Measurements from ENCODE around the gene SUN5. TPM values are rescaled to one million over a fixed set of nuclear protein-coding genes. Genes with fewer than 3 reads are reported as not detected.

SUN5 gene
- total RNA-seq, 1 experiment from 2014 or later = not detected

GRCh38 chr20:32995802-32996201 is 8.4 kb downstream of the SUN5 start:
- intact Hi-C loops (cut with micrococcal nuclease; ENCODE audit: unreplicated experiment) (no loop called here), in situ Hi-C loops (cut with HindIII; ENCODE audit: low pct_unique_long_range_greater_than_20kb, low sequenced_read_pairs) (no loop called here)
- TF ChIP-seq CTCF (IDR thresholded peaks at IDR 0.05) (peak; percentile 30; the same call in 1 of the 2 replicates), POLR2AphosphoS5 (IDR thresholded peaks at IDR 0.05; ENCODE audit: low read depth, low read length) (no peak), REST (IDR thresholded peaks at IDR 0.05; ENCODE audit: insufficient read depth in 1 of 2, low read depth in 2 of 2, low read length in 1 of 2) (no peak)
- Histone ChIP-seq H3K27ac (ENCODE audit: low read length) (no peak overlapping the region), H3K27me3 (ENCODE audit: control insufficient read depth, insufficient read depth, low read length) (peaks cover 3% of the 10 kb centered on the region; the same call in 1 of the 2 replicates), H3K36me3 (ENCODE audit: control insufficient read depth, insufficient read depth, low read length) (no peaks in the 10 kb centered on the region), H3K4me1 (ENCODE audit: control insufficient read depth, insufficient read depth, low read length) (no peaks in the 10 kb centered on the region), H3K4me3 (ENCODE audit: low read depth in 2 of 2, low read length in 2 of 2) (no peak overlapping the region), H3K9me3 (ENCODE audit: control insufficient read depth, insufficient read depth, low read depth, low read length) (peaks cover 4% of the 10 kb centered on the region; the same call in 1 of the 2 replicates)
- ChIA-PET POLR2A (no interaction called here), CTCF (interaction anchor here (1.4 kb wide), 1 partner anchor 100 kb away, joined by 4 read pairs; no protein-coding TSS in a partner anchor)
- DNase-seq (ENCODE audit: low read depth, low spot score) = no peak
- ATAC-seq = no peak
- no TSS peak for BruUV-seq (replicated peaks)

- intact Hi-C loops (cut with micrococcal nuclease; ENCODE audit: unreplicated experiment) = no loop called here
- CTCF ChIA-PET = no interaction called here
- peaks cover 3% of the 10 kb centered on the region; the same call in 1 of the 2 replicates for H3K27me3 ChIP-seq (ENCODE audit: control insufficient read depth, insufficient read depth, low read length)
- ATAC-seq (no peak), DNase-seq (ENCODE audit: low read depth, low spot score) (no peak)
- POLR2A ChIA-PET = no interaction called here
- no peak overlapping the region for H3K4me3 ChIP-seq (ENCODE audit: low read depth in 2 of 2, low read length in 2 of 2)
- no peak overlapping the region for H3K27ac ChIP-seq (ENCODE audit: low read length)
- TF ChIP-seq CTCF (IDR thresholded peaks at IDR 0.05) (no peak), REST (IDR thresholded peaks at IDR 0.05; ENCODE audit: insufficient read depth in 1 of 2, low read depth in 2 of 2, low read length in 1 of 2) (no peak), SIN3A (IDR thresholded peaks at IDR 0.05; ENCODE audit: borderline replicate concordance, insufficient read depth, low read depth, low read length) (no peak), POLR2AphosphoS5 (IDR thresholded peaks at IDR 0.05; ENCODE audit: low read depth, low read length) (no peak), TCF7L2 (IDR thresholded peaks at IDR 0.05; ENCODE audit: low read depth, low read length) (no peak)
- BruUV-seq (replicated peaks) = no TSS peak
- H3K4me1 ChIP-seq (ENCODE audit: control insufficient read depth, insufficient read depth, low read length) = no peaks in the 10 kb centered on the region
- no peaks in the 10 kb centered on the region for H3K36me3 ChIP-seq (ENCODE audit: control insufficient read depth, insufficient read depth, low read length)
- in situ Hi-C loops (cut with HindIII; ENCODE audit: low pct_unique_long_range_greater_than_20kb, low sequenced_read_pairs) = no loop called here
- peaks cover 4% of the 10 kb centered on the region; the same call in 1 of the 2 replicates for H3K9me3 ChIP-seq (ENCODE audit: control insufficient read depth, insufficient read depth, low read depth, low read length)
These were observed 10.7 kb downstream of the SUN5 start for GRCh38 chr20:32993496-32994050.

Measured in Panc1 (cell line).